RPMI8226 (cell line): ENCODE measurements around the gene LAMA5.

Source experiments
- DNase-seq: peaks from one replicate; pipeline ENCODE4 v3.0.0-alpha.2; 2015

LAMA5 gene

GRCh38 chr20:62326959-62327725 lies 40.0 kb downstream of the LAMA5 start:
- no peak for DNase-seq

GRCh38 chr20:62326559-62326958 lies 40.6 kb downstream of the LAMA5 start:
- no peak for DNase-seq

GRCh38 chr20:62325172-62325905 lies 41.8 kb downstream of the LAMA5 start:
- no peak for DNase-seq

- no peak for DNase-seq
Observed at GRCh38 chr20:62323980-62324906, 42.9 kb downstream of the LAMA5 start.

- DNase-seq: no peak
Observed at GRCh38 chr20:62323146-62323979, 43.7 kb downstream of the LAMA5 start.

- DNase-seq: no peak
Observed at GRCh38 chr20:62322492-62323041, 44.5 kb downstream of the LAMA5 start.

GRCh38 chr20:62321975-62322374 lies 45.1 kb downstream of the LAMA5 start:
- no peak for DNase-seq

- peak; percentile 40 for DNase-seq
Observed at GRCh38 chr20:62321521-62321948, 45.6 kb downstream of the LAMA5 start.

- peak; percentile 35 for DNase-seq
Observed at GRCh38 chr20:62320581-62321354, 46.3 kb downstream of the LAMA5 start.

- DNase-seq: no peak
Observed at GRCh38 chr20:62319346-62319909, 47.7 kb downstream of the LAMA5 start.

- no peak for DNase-seq
Observed at GRCh38 chr20:62318400-62319345, 48.4 kb downstream of the LAMA5 start.

- DNase-seq: no peak
Observed at GRCh38 chr20:62317167-62317655, 49.9 kb downstream of the LAMA5 start.

GRCh38 chr20:62316331-62317166 lies 50.6 kb downstream of the LAMA5 start:
- DNase-seq: no peak

- no peak for DNase-seq
Observed at GRCh38 chr20:62315773-62316172, 51.3 kb downstream of the LAMA5 start.

- DNase-seq: no peak
Observed at GRCh38 chr20:62314711-62315302, 52.3 kb downstream of the LAMA5 start.

GRCh38 chr20:62314339-62314638 lies 52.8 kb downstream of the LAMA5 start:
- no peak for DNase-seq

GRCh38 chr20:62313460-62314338 lies 53.4 kb downstream of the LAMA5 start:
- no peak for DNase-seq
